Fibroblast of villous mesenchyme (primary cell): Measurements from ENCODE around the gene THY1. TPM values are rescaled to one million over a fixed set of nuclear protein-coding genes. Genes with fewer than 3 reads are reported as not detected.
A peak's percentile ranks its signal among the peaks of the same experiment; 100 is the strongest.
"Not testable (repeated sequence)": the region's sequence is repeated elsewhere in the genome, so short reads cannot be mapped to it uniquely, and the experiment has no call there.

Experiments
- DNase-seq: peaks from one replicate; pipeline ENCODE4 v3.0.0-alpha.2; 2010; ENCODE audit warnings: low read depth
- H3K4me3 ChIP-seq: 2 replicates; pipeline ENCODE4 v1.5.1; 2011; ENCODE audit warnings: low read depth, mild to moderate bottlenecking, low read length
- total RNA-seq: library from RNA; depleted of rRNA; stranded (reverse); fragments of >200 nt; gene quantifications from 2 replicates; pipeline ENCODE4 v1.2.3, GENCODE V29; 2012
- TF ChIP-seq, protein P1 (sequence below): IDR thresholded peaks from 2 replicates; pipeline ENCODE4 v1.5.1; 2012; ENCODE audit warnings: low read depth, mild to moderate bottlenecking, low read length; ENCODE audit not compliant: insufficient read depth

Gene THY1
- total RNA-seq, 1 donor, result 194 TPM

DNA sequence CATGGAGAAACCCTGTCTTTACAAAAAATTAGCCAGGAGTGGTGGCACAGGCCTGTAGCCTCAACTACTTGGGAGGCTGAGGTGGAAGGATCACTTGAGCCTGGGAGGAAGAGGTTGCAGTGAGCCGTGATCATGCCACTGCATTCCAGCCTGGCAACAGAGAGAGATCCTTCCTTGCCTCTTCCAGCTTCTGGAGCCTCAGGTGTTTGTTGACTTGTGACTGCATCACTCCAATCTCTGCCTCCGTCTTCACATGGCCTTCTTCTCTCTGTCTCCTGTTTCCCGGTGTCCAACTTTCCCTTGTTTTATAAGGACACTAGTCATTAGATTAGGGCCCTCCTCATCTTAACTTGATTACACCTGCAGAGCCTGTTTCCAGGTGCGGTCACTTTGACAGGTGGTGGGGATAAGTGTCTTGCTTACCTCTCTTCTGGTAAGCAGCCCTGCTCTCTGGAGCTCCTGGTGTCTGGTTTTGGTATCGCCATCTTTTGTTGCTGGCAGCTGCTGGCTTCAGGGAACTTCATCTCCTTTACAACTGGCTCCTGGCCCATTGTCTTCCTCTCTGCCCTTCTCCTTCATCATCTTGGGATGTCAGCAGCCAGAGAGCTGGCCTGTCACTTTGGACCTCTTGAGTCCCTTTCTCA is 33.2 kb downstream of the THY1 start:
- no peak overlapping the region for H3K4me3 ChIP-seq
- TF ChIP-seq, protein P1, sequence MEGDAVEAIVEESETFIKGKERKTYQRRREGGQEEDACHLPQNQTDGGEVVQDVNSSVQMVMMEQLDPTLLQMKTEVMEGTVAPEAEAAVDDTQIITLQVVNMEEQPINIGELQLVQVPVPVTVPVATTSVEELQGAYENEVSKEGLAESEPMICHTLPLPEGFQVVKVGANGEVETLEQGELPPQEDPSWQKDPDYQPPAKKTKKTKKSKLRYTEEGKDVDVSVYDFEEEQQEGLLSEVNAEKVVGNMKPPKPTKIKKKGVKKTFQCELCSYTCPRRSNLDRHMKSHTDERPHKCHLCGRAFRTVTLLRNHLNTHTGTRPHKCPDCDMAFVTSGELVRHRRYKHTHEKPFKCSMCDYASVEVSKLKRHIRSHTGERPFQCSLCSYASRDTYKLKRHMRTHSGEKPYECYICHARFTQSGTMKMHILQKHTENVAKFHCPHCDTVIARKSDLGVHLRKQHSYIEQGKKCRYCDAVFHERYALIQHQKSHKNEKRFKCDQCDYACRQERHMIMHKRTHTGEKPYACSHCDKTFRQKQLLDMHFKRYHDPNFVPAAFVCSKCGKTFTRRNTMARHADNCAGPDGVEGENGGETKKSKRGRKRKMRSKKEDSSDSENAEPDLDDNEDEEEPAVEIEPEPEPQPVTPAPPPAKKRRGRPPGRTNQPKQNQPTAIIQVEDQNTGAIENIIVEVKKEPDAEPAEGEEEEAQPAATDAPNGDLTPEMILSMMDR, result peak; percentile 49
- no peak for DNase-seq

DNA sequence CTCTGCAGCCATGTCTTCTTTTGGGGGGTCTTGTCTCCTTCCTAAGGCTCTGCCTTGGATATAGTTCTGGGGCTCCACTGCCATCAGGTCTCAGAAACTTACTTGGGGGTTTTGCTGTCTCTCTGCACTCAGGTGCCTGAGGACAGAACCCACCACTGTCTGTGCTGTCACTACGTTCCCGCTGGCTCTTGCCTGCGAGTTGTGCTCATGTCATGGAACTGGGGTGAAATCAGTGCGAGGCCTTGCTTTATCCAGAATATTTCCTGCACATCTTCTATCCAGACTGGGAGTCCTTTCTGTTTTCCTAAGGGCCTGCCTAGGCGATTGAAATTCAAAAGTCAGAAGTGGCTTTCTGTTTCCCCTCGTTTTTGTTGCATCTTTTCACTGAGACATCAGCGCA is 34.9 kb downstream of the THY1 start:
- TF ChIP-seq, protein P1, result no peak
- no peak overlapping the region for H3K4me3 ChIP-seq
- no peak for DNase-seq

DNA sequence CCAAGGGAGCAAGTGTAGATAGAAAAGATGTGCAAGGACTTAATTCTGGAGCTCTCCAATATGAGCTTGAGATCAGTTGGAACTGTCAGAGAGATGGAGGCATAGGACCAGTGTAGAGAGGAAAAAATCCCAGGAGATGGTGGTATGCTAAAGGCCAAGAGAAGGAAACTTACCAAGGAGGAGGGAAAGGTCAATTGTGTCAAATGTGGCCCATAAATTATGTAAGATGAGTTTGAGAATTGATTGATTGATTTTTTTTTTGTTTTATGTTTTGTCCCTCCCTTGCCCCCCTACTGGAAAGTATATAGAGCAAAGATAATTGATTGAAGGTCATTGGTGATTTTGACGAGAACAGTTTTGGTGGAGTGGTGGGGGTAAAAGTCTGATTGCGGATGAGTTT is 38.6 kb downstream of the THY1 start:
- TF ChIP-seq, protein P1, result no peak
- DNase-seq, result no peak
- H3K4me3 ChIP-seq, result no peak overlapping the region

DNA sequence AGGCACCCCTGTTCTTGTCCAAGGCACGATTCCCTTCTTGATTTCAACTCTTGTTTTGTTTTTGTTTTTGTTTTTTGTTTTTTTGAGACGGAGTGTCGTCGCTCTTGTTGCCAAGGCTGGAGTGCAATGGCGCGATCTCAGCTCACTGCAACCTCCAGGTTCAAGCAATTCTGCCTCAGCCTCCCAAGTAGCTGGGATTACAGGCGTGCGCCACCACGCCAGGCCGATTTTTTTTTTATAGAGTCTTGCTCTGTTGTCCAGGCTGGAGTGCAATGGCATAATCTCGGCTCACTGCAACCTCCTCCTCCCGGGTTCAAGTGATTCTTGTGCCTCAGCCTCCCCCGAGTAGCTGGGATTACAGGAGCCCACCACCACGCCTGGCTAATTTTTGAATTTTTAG is 40.5 kb downstream of the THY1 start:
- not testable (repeated sequence) for H3K4me3 ChIP-seq, DNase-seq

DNA sequence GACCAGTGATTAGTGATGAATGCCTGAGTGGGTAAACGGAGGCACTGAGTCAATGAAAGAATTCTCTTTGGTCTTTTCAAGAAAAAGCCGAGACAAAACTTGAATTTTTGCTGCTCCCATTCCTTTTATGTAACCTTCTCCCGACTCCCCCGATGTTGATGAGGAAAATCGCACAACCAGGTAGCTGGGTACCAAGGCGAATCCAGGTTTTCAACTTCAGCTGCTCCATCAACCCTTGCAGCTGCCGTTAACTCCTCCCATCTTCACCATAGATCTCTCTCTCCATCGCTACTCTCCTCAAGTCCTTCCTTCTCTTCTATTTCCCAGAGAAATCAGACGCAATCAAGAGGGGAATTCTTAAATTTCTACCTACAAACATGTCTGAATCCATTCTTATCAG is 40.9 kb downstream of the THY1 start:
- TF ChIP-seq, protein P1, result no peak
- peak overlapping the region; percentile 59 for H3K4me3 ChIP-seq
- no peak for DNase-seq

DNA sequence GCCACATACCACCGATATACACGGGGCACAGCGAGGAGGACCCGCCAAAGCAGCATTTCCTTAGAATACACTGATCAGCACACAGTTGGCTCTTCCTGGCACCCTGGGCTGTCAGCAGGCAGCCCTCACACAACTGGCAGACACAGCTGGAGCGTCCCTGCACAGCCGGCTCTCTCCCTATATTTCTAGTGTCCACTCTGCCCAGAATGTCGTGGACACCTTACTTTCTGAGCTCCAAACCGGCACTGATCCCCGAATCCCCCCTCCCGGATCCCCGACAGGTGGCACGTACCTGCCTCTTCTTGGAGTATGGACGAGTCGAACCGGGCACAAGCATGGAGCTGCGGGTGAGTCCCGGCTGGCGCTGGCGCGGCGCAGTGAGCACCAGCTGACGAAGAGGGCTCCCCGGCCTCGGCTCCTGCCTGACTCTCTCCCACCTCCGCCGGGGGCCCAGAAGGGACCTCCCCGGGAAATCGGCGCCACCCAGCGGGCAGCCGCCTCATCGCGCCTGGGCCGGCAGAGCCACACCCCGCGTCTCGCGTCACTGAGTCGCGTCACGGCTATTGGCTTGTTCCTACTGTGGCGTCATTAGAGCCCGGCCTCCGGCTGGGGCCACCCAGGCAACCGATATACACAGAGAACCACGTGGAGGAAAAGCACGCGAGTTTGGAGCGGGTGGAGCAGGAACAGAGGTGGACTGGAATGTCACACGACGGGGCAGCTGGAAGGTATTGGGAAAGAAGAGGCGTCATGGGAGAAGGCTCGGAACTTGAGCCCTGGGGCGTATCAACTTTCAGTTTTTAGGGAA is 41.6 kb downstream of the THY1 start, which contains the start of gene USP2:
USP2 (minus strand) TSS at position 510 of the 808 bp plus-strand sequence. CDS start 8,210 bp downstream, outside the sequence.
- peak within 1 kb of the TSS; percentile 62 for H3K4me3 ChIP-seq
- TF ChIP-seq, protein P1, result peak; percentile 84
- DNase-seq, result peak; percentile 98

DNA sequence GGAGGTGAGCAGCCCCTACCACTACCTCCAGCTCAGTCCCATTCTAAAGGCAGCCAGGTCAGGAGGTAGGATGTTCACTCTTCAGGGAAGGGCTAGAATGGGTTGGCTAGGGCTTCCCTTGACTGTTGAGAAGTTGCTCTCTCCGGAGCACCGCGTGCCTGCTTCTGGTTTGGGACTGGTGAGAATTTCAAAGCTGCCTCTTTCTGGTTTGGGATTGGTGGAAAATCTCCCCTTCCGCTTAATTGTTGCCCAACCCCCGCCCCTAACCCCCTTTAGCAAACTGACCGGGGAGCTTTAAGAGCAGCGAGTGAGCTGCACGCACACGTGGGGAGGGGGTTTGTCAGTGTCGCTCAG is 42.2 kb downstream of the THY1 start:
- peak overlapping the region; percentile 62 for H3K4me3 ChIP-seq
- DNase-seq, result no peak
- TF ChIP-seq, protein P1, result no peak
